SU-DHL-6 (cell line): ENCODE results near the gene ARHGEF38.

Source experiments
- EZH2phosphoT487 ChIP-seq: fragments of 200-600 bp; sonication (generic), shearing (Covaris generic); conservative IDR thresholded peaks from 2 replicates; pipeline ENCODE4 v1.6.1; 2018; ENCODE audit warnings: mild to moderate bottlenecking, antibody characterized with exemption, low read length, moderate library complexity, mixed read lengths
- TF ChIP-seq, protein P1 (sequence below): fragments of 200-600 bp; sonication (generic); IDR thresholded peaks from one replicate; pipeline ENCODE4 v1.5.1; 2017; ENCODE audit warnings: antibody characterized with exemption, mild to moderate bottlenecking, low read length, moderate library complexity; ENCODE audit not compliant: insufficient read depth, poor library complexity, severe bottlenecking

- TF ChIP-seq, protein P1, sequence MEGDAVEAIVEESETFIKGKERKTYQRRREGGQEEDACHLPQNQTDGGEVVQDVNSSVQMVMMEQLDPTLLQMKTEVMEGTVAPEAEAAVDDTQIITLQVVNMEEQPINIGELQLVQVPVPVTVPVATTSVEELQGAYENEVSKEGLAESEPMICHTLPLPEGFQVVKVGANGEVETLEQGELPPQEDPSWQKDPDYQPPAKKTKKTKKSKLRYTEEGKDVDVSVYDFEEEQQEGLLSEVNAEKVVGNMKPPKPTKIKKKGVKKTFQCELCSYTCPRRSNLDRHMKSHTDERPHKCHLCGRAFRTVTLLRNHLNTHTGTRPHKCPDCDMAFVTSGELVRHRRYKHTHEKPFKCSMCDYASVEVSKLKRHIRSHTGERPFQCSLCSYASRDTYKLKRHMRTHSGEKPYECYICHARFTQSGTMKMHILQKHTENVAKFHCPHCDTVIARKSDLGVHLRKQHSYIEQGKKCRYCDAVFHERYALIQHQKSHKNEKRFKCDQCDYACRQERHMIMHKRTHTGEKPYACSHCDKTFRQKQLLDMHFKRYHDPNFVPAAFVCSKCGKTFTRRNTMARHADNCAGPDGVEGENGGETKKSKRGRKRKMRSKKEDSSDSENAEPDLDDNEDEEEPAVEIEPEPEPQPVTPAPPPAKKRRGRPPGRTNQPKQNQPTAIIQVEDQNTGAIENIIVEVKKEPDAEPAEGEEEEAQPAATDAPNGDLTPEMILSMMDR, result no peak
- no peak for TF ChIP-seq EZH2phosphoT487
These were observed 156.6 kb downstream of the ARHGEF38 start for GRCh38 chr4:105709081-105709450.
